ENCODE data around the gene DIO2.

The DIO2 gene

DNA sequence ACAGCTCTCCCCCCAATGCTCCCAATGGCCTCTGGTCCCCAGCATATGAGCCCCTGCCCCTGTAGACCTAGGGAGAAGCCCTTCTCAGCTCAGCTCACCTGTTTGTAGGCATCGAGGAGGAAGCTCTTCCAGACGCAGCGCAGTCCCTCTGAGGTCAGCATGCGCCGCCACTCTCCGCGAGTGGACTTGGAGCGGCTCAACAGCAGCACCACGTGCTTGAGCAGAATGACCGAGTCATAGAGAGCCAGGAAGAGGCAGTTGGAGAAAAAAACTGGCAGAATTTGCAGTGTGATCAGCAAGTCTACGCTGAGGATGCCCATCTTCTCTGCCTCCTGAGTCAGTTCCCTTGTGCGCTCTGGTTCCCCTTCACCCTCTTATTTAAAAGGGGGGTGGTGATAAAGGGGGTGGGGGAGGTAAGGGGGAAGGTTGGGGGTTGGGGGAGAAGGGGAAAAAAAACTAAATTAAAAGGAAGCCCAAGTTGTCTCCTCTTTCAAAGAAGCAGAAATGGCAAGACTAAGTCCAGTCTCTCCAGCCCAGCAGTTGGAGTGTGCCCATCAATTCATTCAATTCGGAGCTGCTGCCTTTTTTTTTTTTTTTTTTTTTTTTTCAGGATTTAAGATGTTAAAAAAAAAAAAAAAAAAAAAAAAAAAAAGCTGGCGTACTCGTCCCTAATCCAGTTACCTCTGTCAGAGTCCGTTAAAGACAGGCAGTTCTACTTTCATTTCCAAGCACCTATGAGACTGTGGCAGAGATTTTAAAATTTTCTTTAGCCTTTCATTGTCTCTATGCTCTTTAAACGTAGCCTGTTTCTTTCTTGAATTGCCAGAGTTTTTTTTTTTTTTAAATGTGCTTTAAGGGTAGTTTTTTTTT, at the start of gene DIO2:
TSS of gene DIO2 (minus strand) at position 352 of the 870 bp plus-strand sequence. CDS start at position 320, 32 bp downstream.
- no peak for DNase-seq

DNA sequence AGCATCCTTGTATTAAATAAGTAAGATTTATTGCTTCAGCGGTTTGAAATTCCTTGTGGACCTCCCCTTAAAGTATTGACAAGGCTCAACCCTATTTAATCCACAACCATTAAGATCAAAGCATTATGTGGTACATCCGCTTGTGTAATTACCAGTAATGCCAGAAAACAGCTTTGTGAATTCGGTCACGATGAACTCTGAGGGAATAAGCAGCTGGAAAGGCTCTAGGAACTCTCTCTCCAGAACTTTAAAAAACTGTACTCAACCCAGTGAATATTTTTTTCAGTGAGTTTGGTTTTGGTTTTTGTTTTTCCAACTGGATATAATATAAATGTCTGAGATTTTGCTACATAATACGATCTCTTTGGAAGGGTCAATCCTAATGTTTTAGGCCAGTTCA, 49.3 kb upstream of the DIO2 start:
- no peak for DNase-seq

DNA sequence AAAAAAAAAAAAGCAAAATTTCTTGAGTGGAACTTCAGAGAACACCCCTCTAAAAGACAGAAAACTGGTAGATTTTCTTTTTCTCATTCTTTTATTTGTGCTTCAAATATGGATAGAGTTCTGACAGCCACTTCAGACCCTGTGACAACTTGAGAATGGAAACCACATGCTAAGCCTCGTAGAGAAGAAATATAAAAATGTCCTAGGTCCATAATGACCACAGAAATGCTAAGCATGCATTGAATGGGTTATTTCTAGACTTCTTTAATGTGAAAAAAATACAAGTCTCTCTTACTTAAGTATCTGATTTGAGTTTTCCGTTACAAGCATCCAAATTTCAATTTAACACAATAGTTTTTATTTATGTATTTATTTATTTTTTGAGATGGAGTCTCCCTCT, 28.3 kb upstream of the DIO2 start:
- no peak for DNase-seq

DNA sequence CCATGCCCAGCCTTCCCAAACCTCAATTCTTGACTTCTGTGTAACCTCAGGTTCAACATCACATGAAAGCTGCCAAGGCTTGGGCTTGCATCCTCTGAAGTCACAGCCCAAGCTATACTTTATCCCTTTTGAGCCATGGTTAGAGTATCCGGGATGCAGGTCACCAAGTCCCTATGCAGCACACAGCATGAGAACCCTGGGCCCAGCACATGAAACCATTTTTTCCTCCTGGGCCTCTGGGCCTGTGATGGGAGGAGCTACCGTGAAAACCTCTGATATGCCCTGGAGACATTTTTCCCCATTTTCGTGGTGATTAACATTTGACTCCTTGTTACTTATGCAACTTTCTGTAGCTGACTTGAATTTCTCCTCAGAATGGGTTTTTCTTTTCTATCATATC, 25.8 kb upstream of the DIO2 start:
- no peak for DNase-seq

DNA sequence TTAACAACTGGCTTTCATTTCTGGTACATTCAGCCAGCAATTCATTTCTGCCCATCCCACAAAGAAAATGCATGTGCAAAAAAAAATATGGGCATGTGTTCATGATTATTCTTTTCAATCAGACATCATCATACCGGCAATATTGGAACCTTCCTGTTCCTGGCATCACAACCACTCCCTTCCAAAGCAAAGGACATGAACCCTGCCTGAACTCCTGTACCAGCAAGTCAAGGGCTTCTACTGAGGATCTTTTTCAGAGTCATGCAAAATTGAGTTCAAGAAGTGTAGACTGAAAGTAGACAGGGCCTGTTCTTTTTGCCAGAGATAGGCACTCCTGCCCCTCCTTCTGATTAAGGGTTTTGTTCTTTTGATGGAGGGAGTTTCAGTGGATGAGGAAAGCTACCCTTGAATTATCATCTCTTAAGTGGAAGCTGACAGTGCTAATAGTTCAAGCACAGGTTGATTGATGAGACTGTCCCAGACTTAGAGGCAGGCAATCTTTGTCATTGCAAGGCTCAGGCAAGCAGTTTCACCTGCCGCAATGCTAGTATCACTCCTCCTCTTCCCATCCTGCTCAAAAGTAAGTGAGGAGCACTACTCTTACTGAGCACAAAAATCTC, 22.3 kb upstream of the DIO2 start:
- DNase-seq = no peak

DNA sequence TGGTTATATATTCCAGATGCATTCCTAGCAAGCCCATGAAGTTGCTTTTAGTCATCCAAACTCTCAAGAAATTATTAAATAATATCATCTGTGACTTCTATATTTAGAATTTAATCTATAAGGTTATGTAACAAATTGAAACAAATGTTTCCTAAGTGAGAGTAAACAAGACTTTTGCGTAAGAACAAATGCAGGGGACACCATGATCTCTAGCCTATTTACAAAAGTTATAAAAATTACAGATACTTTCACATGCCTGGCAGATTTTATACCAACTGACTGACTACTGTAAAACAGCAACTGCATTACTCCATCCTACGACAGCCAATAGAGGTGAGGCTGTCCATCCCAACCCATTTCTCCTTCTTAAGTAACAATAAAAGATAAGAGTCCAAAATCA, 20.4 kb upstream of the DIO2 start:
- DNase-seq = no peak

DNA sequence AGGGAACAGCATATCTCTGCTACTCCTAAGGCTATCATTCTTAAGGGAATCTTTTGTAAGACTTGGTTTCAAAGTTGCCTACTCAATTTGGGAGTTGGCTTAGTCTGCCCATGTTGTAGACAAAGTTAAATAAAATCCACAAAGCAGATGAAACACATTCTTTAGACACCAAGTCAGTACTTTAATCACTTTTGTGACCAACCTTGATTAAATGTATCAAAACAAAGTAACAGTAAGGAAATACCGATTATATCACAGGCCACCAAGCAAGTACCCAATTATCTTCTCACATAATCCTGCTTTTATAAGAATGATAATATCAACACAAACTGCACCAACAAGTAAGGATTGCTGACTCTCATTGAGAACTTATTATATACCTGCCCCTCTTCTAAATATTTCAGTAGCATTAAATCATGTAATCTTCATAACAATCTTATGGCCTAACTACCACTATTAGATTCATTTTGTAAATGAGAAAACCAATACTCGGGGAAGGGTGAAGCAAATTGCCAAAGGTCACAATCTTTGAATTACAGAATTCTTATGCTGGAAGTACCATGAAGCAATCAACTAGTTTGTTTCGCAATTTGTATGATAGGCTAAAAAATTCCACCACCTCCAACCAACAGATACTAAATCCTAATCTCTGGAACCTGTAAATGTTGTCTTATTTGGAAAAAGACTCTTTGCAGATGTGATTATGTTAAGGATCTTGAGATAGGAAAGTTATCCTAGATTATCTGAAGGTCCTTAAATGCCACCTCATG, 12.6 kb upstream of the DIO2 start:
- DNase-seq = no peak

DNA sequence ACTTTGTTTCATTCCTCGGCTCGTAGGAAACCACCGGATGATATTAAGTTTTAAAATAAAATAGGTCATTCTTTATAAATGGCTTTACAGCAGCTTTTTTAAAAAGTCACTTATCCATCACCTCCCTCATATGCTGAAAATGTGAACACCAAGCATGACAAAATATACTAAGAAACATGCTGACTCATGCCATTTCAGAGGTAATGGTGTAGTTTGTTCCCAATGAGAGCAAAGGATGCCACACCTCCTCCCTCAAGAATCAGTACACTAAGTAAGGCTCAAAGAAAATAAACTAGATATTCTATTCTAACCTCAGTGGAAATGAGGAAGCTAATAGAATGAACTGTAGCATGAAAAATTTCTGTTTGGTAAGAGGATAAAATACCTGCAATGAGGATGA, 5.5 kb upstream of the DIO2 start:
- DNase-seq = no peak

DNA sequence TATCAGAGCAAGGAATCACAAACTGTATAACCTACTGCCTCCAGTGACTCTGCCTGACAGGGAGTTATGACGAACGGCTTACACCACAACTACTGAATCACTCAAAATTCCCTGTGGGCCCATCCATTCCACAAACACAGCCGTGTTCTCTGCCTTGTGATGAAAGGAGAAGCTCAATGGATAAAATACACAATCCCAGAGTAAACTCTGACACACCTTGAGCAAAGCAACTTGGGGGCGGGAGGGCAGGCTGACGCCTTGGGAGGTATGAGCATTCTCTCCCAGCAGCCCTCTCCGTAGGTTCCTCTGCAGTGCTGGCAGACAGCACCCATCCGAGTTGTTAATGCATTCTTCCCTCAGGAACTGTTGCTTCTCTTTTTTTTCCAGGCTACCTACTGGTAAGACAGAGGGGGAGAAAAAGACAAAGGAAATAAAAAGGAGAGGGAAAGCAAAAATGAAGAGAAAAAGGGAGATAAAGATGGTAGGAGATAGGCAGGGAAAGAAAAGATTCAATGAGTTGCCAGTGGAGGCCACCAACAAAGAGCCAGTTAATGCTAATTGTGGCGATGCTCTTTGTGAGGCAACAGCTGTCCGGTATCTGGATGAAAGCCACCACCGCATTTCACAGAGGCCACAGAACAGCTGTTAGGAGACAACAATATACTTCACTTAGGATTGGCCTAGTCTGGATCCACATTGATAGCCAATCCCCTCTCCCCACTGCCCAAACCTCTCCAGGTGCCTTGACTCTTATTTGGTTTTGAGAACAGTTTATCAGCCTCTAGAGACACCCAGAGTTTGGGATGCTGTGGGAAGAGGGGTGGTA, 4.7 kb upstream of the DIO2 start:
- DNase-seq = no peak

DNA sequence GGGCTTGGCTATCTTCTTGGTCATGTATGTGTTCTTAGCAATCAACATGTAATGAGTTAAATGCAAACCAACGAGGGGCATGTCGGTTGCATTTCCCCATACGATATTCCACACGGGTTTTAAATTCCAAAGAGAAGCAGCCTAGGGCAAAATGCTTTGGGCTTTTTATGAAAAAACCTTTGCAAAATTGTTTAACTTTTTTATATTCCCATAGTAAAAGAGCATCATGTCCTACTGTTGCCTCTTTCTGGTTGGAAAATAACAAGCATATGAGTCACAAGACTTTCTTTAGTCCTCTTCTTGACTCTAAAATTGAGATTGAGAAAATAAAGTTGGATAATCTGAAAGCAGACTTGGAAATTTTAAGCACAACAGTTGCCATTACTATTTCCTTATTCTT, 3.8 kb upstream of the DIO2 start:
- no peak for DNase-seq

DNA sequence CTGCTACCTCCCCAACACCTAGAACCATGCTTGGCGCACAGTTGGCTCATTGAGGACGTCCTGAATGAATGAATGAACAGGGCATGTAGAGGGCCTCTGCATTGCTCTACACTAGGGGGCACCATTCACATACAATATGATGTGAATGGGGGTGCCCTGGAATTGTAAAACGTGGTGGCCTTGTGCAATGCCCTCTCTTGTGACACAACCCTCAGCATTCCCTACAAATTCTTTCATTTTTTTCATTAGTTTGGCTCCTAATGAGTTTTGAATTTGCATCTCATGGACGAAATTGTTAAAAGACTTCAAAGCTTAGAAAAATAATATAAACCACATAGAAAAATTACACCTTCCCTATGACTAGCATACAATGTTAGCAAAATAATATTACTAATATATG, 2.3 kb upstream of the DIO2 start:
- peak; percentile 15 to 19 for DNase-seq

DNA sequence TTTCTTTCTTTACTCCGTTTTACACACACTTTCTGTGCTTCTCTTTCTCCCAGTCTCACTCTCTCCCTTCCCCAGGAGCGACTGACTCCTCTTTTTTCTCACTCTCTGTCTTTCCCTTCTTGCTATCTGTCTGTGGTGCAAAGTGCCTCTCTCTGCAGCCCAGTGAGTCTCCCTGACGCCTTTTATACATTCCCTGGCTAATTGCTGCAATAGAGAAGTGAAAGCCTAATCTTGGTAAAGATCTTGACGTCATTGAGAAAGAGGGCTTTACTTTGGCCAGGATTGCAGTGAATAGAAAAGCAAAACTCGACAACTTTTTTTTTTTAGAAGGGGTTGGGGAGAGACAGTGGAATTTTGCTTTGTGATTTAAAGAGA, 706 bp upstream of the DIO2 start:
- no peak for DNase-seq

DNA sequence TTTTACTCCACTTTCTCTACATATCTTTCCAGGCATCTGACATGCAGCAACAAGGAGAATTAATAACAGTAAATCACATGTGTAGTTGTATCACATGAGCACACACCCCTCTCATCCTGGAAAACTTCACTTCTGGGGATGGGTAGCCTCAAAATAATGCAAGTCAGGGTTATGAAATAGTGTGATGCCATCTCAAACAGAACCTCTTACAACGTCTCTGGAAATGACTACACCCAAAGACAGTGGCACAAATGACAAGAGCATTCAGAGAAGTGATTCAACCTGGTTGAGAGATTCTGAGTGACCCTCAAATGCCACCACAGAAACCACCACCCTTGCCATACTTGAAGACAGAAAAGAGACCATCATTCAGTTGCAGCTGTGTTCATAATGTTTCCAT, 2.8 kb downstream of the DIO2 start:
- DNase-seq = no peak

DNA sequence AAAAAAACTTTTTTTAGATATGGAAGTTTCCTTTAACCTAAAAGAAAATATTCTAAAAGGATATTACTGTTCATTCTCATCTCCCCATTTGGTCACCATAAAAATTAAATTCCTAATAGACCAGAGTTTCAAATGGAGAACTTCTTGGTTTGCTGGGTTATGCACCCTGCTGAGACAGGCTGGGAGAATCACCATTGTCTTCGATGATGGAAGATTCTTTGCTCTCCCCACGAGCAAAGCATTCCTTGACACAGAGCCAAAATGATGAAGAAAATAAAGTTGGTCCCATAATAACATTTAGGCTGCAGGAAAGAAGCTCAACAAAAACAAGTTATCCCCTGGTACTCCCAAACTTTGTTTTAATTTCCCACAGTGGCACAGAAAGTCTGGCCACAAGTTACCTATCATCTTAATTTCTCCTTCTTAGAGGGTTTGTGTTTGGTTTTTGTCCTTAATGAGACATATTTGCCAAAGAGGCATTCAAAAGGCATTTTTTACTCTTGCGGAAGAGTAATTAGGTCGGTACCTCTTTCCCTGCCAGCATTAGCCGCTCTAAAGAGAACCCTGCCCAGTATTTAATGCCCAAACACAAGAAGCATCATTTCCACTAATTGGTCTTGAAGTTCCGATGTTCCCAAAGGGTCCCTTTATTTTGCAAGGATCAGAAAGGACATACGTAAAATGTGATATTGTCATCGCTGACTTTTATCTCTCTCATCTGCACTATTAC, 4.8 kb downstream of the DIO2 start:
- no peak for DNase-seq

DNA sequence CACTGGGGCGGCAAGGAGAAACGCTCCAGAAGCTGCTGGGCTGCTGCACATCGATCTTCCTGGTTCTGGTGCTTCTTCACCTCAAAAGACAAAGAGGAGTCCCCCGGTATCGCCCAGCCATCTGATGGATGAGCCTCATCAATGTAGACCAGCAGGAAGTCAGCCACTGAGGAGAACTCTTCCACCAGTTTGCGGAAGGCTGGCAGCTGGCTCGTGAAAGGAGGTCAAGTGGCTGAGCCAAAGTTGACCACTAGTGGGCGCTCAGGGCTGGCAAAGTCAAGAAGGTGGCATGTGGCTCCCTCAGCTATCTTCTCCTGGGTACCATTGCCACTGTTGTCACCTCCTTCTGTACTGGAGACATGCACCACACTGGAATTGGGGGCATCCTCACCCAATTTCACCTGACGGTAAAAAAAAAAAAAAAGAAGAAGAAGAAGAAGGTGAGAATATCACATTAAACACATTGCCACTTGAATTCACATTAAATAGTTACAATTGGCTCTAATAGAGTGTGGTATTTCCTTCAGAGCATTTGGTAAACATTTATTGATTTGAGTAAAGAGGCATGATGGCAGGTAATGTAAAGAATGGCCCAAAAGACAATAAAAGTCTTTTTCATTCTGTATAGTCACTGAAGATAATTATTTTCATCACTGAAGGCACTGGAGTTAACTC, 8.3 kb downstream of the DIO2 start:
- DNase-seq = peak; percentile 39 to 44

DNA sequence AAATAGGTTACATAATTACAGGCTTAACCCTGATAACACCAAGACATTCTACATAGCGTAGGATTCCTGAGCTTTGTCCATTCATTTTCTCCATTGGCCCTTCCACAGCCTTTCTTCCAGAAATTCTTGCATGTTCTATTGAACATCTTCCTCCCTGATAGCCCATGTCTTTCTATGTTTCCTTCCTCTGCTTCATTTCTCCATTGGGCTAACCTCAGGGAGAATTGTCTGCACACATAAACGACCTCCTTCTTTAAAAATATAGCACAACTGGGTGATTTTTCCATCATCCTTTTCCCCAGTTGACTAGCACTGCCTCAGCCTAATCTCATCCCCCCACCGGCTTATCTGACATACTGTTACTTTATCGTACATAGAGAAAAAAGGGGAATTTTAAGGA, 11.2 kb downstream of the DIO2 start:
- no peak for DNase-seq

DNA sequence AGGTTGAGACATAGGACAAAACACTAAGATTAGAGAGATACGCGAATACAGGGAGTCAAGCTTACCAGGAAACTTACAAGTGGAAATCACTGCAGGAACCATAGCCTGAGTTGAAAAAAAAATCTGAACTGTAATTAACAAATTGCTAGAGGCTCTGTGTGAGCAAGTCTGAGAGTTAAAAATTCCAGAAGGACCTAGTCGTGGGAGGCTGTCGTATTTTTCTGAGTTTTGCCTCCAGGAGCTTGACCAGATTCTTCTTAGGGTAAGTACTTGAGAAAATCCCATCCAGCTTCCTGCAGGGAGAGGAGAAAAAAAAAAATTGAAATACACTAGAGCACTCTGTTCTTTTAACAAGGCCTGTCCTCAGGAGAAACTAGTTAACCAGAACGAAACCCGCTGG, 22.7 kb downstream of the DIO2 start:
- no peak for DNase-seq

DNA sequence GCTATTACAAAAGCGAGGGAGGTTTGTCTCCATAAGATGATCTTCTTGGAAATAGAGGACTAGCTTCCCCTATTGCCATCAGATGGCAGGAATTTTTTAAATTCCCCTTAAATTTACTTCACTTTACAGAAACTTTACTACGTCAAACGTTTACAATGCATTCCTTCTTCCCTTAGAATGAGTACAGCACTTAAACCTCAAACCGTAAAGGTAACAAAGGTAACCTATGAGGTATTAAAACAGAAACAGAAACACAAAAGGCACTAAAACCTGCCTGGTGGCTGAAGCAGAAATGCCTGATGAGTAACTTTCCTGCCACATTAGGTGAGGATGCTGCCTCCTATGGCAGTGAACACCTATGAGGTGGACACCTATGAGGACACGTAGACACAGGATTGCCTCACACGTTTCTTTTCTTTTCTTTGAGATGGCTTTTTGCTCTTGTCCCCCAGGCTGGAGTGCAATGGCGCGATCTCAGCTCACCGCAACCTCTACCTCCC, 25.0 kb downstream of the DIO2 start:
- DNase-seq = no peak

DNA sequence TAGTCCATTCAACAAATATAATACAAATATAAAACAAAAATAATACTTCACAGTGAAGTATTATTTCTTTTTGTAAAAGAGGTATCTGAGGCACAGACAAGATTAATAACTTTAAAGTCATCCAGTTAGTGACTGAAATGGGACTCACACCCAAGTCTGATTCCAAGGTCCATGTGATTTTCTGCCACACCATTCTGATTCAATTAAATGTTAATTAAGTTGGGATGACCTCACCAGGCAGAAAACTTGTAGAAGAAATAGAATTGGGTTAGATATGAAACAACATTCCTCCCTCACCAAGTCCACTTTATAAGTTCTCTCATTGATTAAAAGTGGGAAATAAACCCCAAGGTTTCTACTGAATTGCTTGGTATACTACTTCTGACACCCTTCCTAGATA, 34.4 kb downstream of the DIO2 start:
- DNase-seq = no peak

DNA sequence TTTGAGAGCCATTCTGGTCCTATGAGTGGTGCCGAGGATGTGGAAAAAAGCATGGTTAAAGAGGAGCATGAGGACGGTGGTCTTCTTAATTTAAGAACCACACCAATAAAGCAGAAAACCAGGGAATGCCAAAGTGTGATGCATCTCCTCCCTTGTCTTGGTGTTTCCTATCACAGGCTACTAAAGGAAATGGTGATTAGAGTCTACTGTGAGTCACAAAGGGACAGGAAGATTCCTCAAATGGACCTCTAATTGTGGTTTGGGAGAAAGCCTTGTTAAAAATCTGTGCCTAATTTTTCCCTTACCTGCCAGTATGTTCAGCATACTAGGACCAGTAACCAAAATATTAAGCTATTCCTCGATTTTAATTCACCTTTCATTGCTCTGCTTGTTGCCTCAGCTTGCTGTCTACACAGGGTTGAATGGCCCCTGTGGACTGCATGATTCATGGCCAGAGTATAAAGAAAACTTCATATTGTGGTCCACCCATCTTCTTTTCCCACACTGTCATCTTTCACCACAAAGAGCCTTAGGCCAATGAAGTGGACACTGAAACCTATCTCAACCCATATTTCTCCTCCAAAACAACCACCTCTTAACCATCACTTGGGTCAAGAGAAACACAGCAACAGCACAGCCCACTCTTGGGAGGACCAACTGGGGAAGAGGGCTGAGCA, 38.8 kb downstream of the DIO2 start:
- no peak for DNase-seq

Measured in activated T-cell treated with anti-CD3 and anti-CD28 coated beads, Interleukin-2, amount 50 U/mL, for 48 hours (primary cell).